Neutrophil (primary cell): ENCODE data around the gene FOXL3.

Source experiments
- H3K27ac ChIP-seq: fragments of 200-600 bp; sonication (generic); 2 replicates; pipeline ENCODE4 v1.5.1; 2016; ENCODE audit warnings: mild to moderate bottlenecking, moderate library complexity
- H3K27me3 ChIP-seq: fragments of 200-600 bp; sonication (generic); 2 replicates; pipeline ENCODE4 v1.6.0; 2016; ENCODE audit warnings: mild to moderate bottlenecking
- H3K36me3 ChIP-seq: fragments of 200-600 bp; sonication (generic); 2 replicates; pipeline ENCODE4 v1.5.1; 2017
- H3K4me1 ChIP-seq, 2 experiments: fragments of 200-600 bp in 1 of 2; sonication (generic) in 1 of 2; 1 replicate in 1 of 2; 2 replicates in 1 of 2; pipeline versions ENCODE4 v1.5.1 to v1.6.1; 2013 to 2016; ENCODE audit warnings: low read depth in 1 of 2, low read length in 1 of 2, mild to moderate bottlenecking in 1 of 2, moderate library complexity in 1 of 2; ENCODE audit not compliant: control insufficient read depth in 1 of 2, insufficient read depth in 1 of 2
- H3K4me3 ChIP-seq, 2 experiments: fragments of 200-600 bp in 1 of 2; sonication (generic) in 1 of 2; 1 replicate in 1 of 2; 2 replicates in 1 of 2; pipeline ENCODE4 v1.5.1; 2013 to 2016; ENCODE audit warnings: low read depth in 1 of 2, low read length in 1 of 2, mild to moderate bottlenecking in 1 of 2, moderate library complexity in 1 of 2
- H3K9me3 ChIP-seq: fragments of 200-600 bp; sonication (generic); 2 replicates; pipeline ENCODE4 v1.5.1; 2016
- TF ChIP-seq, protein P1 (sequence below): fragments of 200-600 bp; sonication (generic); IDR thresholded peaks from 2 replicates; pipeline ENCODE4 v1.5.1; 2016; ENCODE audit warnings: antibody characterized with exemption

FOXL3 gene

GRCh38 chr7:272108-272615, 17.8 kb upstream of the FOXL3 start:
- H3K4me1 ChIP-seq = no peaks in the 10 kb centered on the region
- no peaks in the 10 kb centered on the region for H3K36me3 ChIP-seq
- H3K4me3 ChIP-seq = no peak overlapping the region
- no peaks in the 10 kb centered on the region for H3K27me3 ChIP-seq
- H3K9me3 ChIP-seq = no peaks in the 10 kb centered on the region
- H3K27ac ChIP-seq = no peak overlapping the region
- TF ChIP-seq, protein P1, sequence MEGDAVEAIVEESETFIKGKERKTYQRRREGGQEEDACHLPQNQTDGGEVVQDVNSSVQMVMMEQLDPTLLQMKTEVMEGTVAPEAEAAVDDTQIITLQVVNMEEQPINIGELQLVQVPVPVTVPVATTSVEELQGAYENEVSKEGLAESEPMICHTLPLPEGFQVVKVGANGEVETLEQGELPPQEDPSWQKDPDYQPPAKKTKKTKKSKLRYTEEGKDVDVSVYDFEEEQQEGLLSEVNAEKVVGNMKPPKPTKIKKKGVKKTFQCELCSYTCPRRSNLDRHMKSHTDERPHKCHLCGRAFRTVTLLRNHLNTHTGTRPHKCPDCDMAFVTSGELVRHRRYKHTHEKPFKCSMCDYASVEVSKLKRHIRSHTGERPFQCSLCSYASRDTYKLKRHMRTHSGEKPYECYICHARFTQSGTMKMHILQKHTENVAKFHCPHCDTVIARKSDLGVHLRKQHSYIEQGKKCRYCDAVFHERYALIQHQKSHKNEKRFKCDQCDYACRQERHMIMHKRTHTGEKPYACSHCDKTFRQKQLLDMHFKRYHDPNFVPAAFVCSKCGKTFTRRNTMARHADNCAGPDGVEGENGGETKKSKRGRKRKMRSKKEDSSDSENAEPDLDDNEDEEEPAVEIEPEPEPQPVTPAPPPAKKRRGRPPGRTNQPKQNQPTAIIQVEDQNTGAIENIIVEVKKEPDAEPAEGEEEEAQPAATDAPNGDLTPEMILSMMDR = no peak

DNA sequence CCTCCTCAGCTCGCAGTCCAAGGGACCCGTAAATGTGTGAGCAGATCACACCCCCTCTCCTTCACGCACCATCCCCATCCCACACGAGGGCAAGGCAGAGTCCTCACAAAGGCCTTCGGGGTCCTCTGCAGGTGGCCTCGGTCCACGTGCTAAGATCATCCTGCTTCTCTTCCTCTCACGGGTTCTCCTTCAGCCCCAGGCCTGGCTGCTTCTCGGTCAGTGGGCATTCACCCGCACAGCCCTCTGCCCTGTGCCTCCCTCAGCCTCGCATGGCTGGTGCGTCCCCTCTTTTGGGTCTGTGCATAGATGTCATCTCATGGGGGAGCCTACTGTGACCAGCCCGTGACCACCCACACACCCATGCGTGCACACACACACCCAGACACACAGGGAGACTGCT, 17.3 kb upstream of the FOXL3 start:
- H3K4me1 ChIP-seq = no peaks in the 10 kb centered on the region
- H3K36me3 ChIP-seq = no peaks in the 10 kb centered on the region
- H3K27me3 ChIP-seq = peaks cover 4% of the 10 kb centered on the region
- no peak overlapping the region for H3K4me3 ChIP-seq
- no peaks in the 10 kb centered on the region for H3K9me3 ChIP-seq
- TF ChIP-seq, protein P1 = no peak
- no peak overlapping the region for H3K27ac ChIP-seq

- Histone ChIP-seq H3K9me3 (no peaks in the 10 kb centered on the region), H3K36me3 (no peaks in the 10 kb centered on the region), H3K27ac (no peak overlapping the region), H3K4me1 (no peaks in the 10 kb centered on the region), H3K27me3 (peaks cover 4% of the 10 kb centered on the region), H3K4me3 (no peak overlapping the region)
- TF ChIP-seq, protein P1 = no peak
Measured at GRCh38 chr7:273327-273726, 16.6 kb upstream of the FOXL3 start.

DNA sequence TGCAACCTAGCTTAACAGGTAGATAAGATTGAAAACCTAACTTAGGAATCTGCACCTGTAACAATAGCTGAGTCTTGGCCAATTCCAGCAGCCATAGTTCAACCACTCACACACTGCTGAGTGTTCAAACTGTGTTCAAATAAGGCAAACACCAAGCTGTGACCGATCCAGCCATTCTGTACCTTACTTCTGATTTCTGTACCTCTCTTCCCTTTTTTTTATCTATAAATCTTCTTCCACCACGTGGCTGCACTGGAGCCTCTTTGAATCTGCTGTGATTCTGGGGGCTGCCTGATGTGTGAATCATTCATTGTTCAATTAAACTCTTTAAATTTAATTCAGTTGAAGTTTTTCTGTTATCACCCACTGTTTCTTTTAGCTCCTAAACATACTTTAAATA, 15.7 kb upstream of the FOXL3 start:
- Histone ChIP-seq H3K4me1 (no peaks in the 10 kb centered on the region), H3K27ac (no peak overlapping the region), H3K9me3 (no peaks in the 10 kb centered on the region), H3K36me3 (no peaks in the 10 kb centered on the region), H3K27me3 (peaks cover 10% of the 10 kb centered on the region), H3K4me3 (no peak overlapping the region)
- TF ChIP-seq, protein P1 = no peak

DNA sequence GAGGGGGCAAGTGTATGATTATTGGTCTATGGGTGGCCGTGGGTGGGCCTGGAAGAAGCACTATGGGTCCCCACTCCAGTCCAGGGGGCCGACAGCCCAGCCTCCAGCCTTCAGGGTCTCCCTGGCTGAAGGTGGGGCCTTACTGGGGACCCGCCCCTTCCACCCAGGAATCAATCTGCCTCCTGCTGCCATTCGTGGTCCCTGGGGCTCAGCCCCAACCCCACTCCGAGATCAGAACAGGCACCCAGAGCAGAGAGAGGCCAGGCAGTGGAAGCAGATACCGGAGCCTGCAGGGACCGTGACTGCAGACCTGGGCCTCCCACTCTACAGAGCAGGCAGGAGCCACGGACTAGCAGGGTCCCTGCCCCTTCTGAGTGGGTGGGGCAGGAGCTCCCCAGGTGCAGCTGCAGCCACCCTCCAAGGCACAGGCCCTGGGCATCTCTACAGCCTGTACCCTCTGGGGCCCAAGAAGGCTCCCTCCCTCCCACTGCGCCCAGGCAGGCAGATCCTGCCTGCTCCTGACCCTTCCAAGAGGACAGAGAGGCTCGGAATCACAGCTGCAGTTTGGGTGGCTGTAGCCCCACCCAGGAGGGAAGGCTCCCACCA, 13.6 kb upstream of the FOXL3 start:
- Histone ChIP-seq H3K27ac (no peak overlapping the region), H3K4me3 (no peak overlapping the region), H3K9me3 (no peaks in the 10 kb centered on the region), H3K27me3 (peaks cover 18% of the 10 kb centered on the region), H3K36me3 (no peaks in the 10 kb centered on the region), H3K4me1 (no peaks in the 10 kb centered on the region)
- TF ChIP-seq, protein P1 = no peak
